PC-9 (cell line): ENCODE data around the gene CCDC194. TPM values are rescaled to one million over a fixed set of nuclear protein-coding genes. Genes with fewer than 3 reads are reported as not detected.

ENCODE experiments used
- BruUV-seq: library from RNA; stranded (reverse); fragments of 400-500 nt; replicated peaks from 2 replicates; lab custom pipeline; 2021; lab: Mats Ljungman, UMichigan
- CTCF ChIA-PET: fragments of 300-600 bp; sonication (Branson Sonifier 250); formaldehyde crosslinking; loops from one replicate; lab custom pipeline; 2022; ENCODE audit warnings: antibody characterized with exemption; lab: Charles Lee
- POLR2A ChIA-PET: fragments of 300-600 bp; sonication (Branson Sonifier 250); formaldehyde crosslinking; loops from one replicate; lab custom pipeline; 2022; ENCODE audit warnings: antibody characterized with exemption; ENCODE audit not compliant: unreplicated experiment; lab: Charles Lee
- DNase-seq, 2 experiments: peaks; one replicate each; pipeline versions ENCODE4 v3.0.0 to v3.0.0-alpha.2; 2015 to 2022; ENCODE audit warnings: mixed read lengths in 1 of 2
- H2AFZ ChIP-seq: fragments of 200-600 bp; sonication (generic); 2 replicates; pipeline ENCODE4 v1.8.1; 2017; ENCODE audit warnings: antibody characterized with exemption
- H3F3A ChIP-seq: fragments of 200-600 bp; sonication (generic); 2 replicates; pipeline ENCODE4 v1.8.1; 2017; ENCODE audit warnings: antibody characterized with exemption, mild to moderate bottlenecking, low read depth; ENCODE audit not compliant: insufficient read depth
- H3K27ac ChIP-seq: fragments of 200-600 bp; sonication (generic); 2 replicates; pipeline ENCODE4 v1.6.1; 2016; ENCODE audit warnings: mixed run types
- H3K27me3 ChIP-seq: fragments of 200-600 bp; sonication (generic); 2 replicates; pipeline ENCODE4 v1.6.1; 2016; ENCODE audit warnings: low read depth, mixed run types; ENCODE audit not compliant: insufficient read depth
- H3K36me3 ChIP-seq: fragments of 200-600 bp; sonication (generic); 2 replicates; pipeline ENCODE4 v1.6.1; 2016; ENCODE audit warnings: low read depth, mixed run types
- H3K4me1 ChIP-seq: fragments of 200-600 bp; sonication (generic); replicated peaks from 2 replicates; pipeline ENCODE4 v1.6.1; 2016; ENCODE audit warnings: mixed run types; ENCODE audit not compliant: insufficient read depth
- H3K4me2 ChIP-seq: fragments of 200-600 bp; sonication (generic); 2 replicates; pipeline ENCODE4 v1.6.1; 2017; ENCODE audit warnings: mixed run types
- H3K4me3 ChIP-seq: fragments of 200-600 bp; sonication (generic); 2 replicates; pipeline ENCODE4 v1.6.1; 2016; ENCODE audit warnings: mixed run types
- H3K79me2 ChIP-seq: fragments of 200-600 bp; sonication (generic); 2 replicates; pipeline ENCODE4 v1.6.1; 2017; ENCODE audit warnings: low read depth, mixed run types
- H3K9me2 ChIP-seq: fragments of 200-600 bp; sonication (generic); 2 replicates; pipeline ENCODE4 v1.8.1; 2017; ENCODE audit warnings: mild to moderate bottlenecking; ENCODE audit not compliant: insufficient read depth
- H3K9me3 ChIP-seq: fragments of 200-600 bp; sonication (generic); 2 replicates; pipeline ENCODE4 v1.8.1; 2016; ENCODE audit warnings: low read depth; ENCODE audit not compliant: insufficient read depth
- H4K20me1 ChIP-seq: fragments of 200-600 bp; sonication (generic); 2 replicates; pipeline ENCODE4 v1.8.1; 2017; ENCODE audit not compliant: insufficient read depth
- CTCF ChIP-seq: fragments of 200-600 bp; sonication (generic); conservative IDR thresholded peaks from 2 replicates; pipeline ENCODE4 v1.6.1; 2017; ENCODE audit warnings: mixed run types, antibody characterized with exemption, mild to moderate bottlenecking, moderate library complexity
- EZH2 ChIP-seq: fragments of 200-600 bp; sonication (generic); IDR thresholded peaks from 2 replicates; pipeline ENCODE4 v1.8.0; 2017; ENCODE audit warnings: antibody characterized with exemption, low read depth
- intact Hi-C: fragments of 100-400 bp; cut with micrococcal nuclease; formaldehyde crosslinking; loops from one replicate; pipeline ENCODE4 v1.10.0; 2022; ENCODE audit not compliant: unreplicated experiment
- total RNA-seq: library from RNA; stranded (reverse); gene quantifications from 2 replicates; pipeline ENCODE4 v1.2.3, GENCODE V29; 2021

Gene CCDC194
- total RNA-seq, 1 experiment from 2014 or later = not detected

DNA sequence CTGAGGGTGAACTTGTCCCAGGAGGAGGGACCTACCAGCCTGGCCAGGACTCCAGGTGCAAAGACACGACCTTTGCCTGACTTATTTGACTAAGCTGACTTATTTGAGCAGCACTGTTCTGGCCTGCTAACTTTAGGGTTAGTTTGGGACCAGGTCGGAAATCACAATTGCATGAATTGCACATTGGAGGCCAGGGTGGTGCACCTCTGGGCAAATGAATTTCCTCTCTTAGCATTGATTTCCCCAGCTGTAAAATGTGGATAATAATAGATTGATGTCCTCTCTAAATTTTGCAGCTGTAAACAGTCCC, 12.8 kb upstream of the CCDC194 start:
- POLR2A ChIA-PET = no interaction called here
- Histone ChIP-seq H3K27me3 (no peaks in the 10 kb centered on the region), H4K20me1 (no peaks in the 10 kb centered on the region), H3F3A (peaks cover 5% of the 10 kb centered on the region; the same call in 1 of the 2 replicates), H3K27ac (no peak overlapping the region), H3K79me2 (no peaks in the 10 kb centered on the region), H2AFZ (no peak overlapping the region), H3K4me2 (0 out of 2 replicates have a peak overlapping the region, but pooled peaks have one; percentile 2), H3K36me3 (no peaks in the 10 kb centered on the region), H3K4me3 (no peak overlapping the region), H3K4me1 (no peaks in the 10 kb centered on the region; the same call in none of the 2 replicates), H3K9me3 (no peaks in the 10 kb centered on the region), H3K9me2 (no peaks in the 10 kb centered on the region)
- intact Hi-C loops = no loop called here
- no peak for DNase-seq
- no TSS peak for BruUV-seq
- no peak for TF ChIP-seq CTCF
- TF ChIP-seq EZH2 = no peak
- CTCF ChIA-PET = no interaction called here

GRCh38 chr19:17406046-17406886, 12.3 kb upstream of the CCDC194 start:
- no peaks in the 10 kb centered on the region for H3K27me3 ChIP-seq
- peaks cover 5% of the 10 kb centered on the region; the same call in 1 of the 2 replicates for H3F3A ChIP-seq
- H3K36me3 ChIP-seq = no peaks in the 10 kb centered on the region
- H3K9me2 ChIP-seq = no peaks in the 10 kb centered on the region
- no peaks in the 10 kb centered on the region for H3K9me3 ChIP-seq
- no peak overlapping the region for H3K4me3 ChIP-seq
- no peak overlapping the region for H2AFZ ChIP-seq
- TSS peak; percentile 65 for BruUV-seq
- no peaks in the 10 kb centered on the region for H3K79me2 ChIP-seq
- POLR2A ChIA-PET = no interaction called here
- CTCF ChIA-PET = no interaction called here
- H4K20me1 ChIP-seq = no peaks in the 10 kb centered on the region
- DNase-seq = no peak
- intact Hi-C loops = no loop called here
- TF ChIP-seq CTCF (no peak), EZH2 (no peak)
- no peaks in the 10 kb centered on the region; the same call in none of the 2 replicates for H3K4me1 ChIP-seq
- no peak overlapping the region for H3K27ac ChIP-seq
- H3K4me2 ChIP-seq = no peak overlapping the region

- H3K27ac ChIP-seq = no peak within 1 kb of the TSS
Measured at GRCh38 chr19:17405250-17406045, 11.5 kb upstream of the CCDC194 start, which contains the start of gene BST2. BST2 (minus strand) TSS chr19:17405630; CDS start chr19:17405575, 55 bp downstream.

More at GRCh38 chr19:17405250-17406045, 11.5 kb upstream of the CCDC194 start, which contains the start of gene BST2:
- no peaks in the 10 kb centered on the region for H4K20me1 ChIP-seq
- no peak within 1 kb of the TSS for H3K4me3 ChIP-seq
- TF ChIP-seq EZH2 = no peak
- no peak for TF ChIP-seq CTCF
- no peaks in the 10 kb centered on the region for H3K27me3 ChIP-seq
- H3K4me2 ChIP-seq = no peak within 1 kb of the TSS
- peaks cover 5% of the 10 kb centered on the region; the same call in 1 of the 2 replicates for H3F3A ChIP-seq
- BruUV-seq = no TSS peak
- ChIA-PET POLR2A (no interaction called here), CTCF (no interaction called here)
- H2AFZ ChIP-seq = no peak within 1 kb of the TSS
- H3K9me3 ChIP-seq = no peaks in the 10 kb centered on the region
- intact Hi-C loops = no loop called here
- H3K4me1 ChIP-seq = no peaks in the 10 kb centered on the region; the same call in none of the 2 replicates
- no peaks in the 10 kb centered on the region for H3K9me2 ChIP-seq
- H3K79me2 ChIP-seq = no peaks in the 10 kb centered on the region
- no peaks in the 10 kb centered on the region for H3K36me3 ChIP-seq
- DNase-seq = peak; percentile 25 to 73
